NCI-H226 (cell line): ENCODE results near the gene LMAN2L.
"Not testable (repeated sequence)": the region's sequence is repeated elsewhere in the genome, so short reads cannot be mapped to it uniquely, and the experiment has no call there.

ENCODE experiments used
- DNase-seq: peaks from one replicate; pipeline ENCODE4 v3.0.0-alpha.2; 2015

The LMAN2L gene

DNA sequence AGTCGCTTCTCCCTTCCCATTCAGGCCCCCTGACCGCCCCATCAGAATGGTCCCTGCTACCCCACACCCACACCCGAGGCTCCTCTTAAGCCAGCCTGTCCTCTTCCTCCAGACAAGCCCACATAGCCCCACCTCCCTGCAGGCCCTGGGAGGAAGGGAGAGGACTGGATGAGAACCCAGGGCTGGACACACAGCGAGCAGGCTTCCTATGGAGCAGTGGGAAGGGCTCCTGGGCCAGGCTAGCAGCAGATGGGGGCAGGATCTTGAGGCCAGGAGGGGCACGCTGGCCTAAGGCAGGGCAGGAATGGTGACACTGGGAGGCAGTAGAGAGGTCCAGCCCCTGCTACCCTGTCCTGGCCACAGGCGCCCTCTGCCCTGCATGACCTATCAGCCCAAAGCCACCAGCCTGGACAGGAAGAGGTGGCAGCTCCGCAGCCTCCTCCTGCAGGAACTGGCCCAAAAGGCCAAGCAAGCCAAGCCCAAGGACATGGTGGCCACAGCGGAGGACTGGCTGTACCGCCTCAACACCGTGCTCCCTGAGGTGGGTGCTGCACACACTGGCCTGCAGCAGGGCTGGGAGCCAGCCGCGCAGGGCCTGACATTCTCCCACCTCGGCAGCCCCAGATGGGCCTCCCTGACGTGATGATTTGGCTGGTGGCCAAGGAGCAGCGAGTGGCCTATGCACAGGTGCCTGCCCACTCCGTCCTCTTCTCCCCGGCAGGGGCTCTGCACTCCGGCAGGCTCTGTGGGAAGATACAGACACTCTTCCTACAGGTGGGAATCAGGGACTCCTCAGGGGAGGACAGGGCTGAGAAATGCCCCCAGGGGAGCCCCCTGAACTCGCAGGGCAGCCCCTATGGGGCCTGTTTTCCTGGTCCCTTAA lies 54.0 kb downstream of the LMAN2L start:
- no peak for DNase-seq

DNA sequence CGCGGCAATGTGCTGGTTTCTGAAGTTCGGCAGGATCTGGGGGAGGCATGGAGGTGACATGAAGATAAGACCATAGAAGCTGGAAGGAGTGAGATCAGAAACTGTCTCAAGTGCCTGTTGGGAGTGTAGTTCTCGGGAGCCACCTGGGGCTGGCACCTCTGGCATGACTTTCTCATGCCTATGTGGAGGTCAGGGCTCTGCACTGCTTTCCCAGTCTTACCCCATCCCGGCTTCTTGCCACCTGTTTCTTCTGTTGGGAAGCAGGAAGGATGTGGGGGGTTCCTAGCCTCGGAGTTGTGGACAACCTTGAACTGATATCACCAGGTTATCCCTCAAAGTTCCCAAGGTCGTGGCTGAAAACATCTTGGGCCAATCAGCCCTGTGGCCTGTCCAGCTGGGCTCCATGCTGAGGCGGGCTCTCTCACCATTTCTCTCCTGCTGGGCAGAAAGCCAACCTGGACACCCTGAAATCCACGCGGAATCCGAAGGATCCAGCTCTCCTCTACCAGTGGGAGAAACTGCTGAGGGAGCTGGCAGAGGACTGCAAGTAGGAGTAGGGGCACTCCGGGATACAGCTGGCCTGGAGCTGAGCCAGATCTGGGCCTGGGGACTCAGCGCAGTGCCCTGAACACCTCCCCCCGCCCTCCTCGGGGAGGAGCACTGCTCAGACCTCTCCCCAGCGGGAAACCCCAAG lies 54.8 kb downstream of the LMAN2L start:
- no peak for DNase-seq

DNA sequence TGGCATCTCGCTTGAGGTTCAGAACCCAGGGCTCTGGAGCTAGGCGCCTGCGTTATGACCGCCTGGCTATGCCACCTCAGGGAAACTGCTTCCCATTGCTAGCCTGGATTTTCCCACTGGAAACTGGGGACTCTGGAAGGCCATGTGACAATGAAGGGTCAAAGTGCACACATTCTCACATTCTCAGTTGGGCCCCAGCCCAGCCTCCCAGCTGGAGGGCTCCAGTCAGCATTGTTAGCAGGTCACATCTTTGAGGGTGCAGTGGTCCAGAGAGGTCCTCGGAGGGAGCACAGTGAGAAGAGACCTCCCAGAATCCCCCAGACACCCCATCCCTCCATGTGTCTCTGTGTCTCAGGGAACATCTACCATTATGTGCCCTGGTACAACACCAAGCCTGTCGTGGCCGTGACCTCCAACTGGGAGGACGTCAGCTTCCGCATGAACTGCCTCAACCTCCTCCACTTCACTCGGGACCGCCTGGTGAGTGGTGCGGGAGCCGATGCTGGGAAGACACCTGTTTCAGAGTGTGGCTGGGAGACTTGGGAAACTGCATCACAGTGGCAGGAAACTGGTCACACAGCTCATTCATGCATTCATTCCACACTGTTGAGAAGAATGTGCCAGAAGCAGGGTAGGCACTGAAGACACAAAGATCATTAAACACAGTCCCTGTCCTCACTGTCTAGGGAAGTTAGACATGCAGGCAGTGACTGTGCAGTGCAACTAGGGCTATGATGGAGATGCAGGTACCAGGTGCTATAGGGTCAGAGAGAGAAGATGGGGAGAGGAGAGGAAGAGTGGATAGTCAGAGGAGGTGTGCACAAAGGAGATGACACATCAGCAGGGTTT lies 55.7 kb downstream of the LMAN2L start:
- DNase-seq, result no peak

DNA sequence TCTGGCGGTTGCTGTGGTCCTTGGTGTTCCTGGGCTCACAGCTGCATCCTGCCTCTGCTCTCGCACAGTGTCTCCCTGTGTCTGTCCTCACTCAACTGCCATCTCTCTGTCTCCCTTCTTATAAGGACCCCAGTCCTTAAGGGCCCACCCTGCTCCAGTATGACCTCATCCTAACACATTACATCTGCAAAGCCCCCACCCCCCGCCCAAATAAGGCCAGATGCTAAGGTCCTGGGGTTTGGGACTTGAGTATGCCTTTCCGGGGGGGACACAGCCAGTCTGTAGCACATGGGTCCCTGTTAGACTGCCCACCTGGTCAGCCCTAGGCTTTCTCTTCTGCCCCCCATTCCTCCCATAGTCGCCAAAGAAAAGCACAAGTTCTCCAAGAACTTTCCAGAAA lies 56.6 kb downstream of the LMAN2L start:
- no peak for DNase-seq

DNA sequence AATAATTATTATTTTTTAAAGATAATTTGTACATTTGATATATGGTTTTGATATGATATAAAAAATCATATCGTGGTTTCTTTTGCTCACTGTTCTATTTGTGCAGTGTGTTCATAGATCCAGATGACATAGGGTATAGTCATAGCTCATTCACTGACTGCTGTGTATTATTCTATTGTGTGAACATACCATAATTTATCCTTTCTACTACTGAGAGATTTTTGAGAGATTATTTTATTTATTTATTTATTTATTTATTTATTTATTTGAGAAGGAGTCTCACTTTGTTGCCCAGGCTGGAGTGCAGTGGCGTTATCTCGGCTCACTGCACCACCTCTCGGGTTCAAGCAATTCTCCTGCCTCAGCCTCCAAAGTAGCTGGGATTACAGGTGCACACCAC lies 58.3 kb downstream of the LMAN2L start:
- DNase-seq, result no peak

DNA sequence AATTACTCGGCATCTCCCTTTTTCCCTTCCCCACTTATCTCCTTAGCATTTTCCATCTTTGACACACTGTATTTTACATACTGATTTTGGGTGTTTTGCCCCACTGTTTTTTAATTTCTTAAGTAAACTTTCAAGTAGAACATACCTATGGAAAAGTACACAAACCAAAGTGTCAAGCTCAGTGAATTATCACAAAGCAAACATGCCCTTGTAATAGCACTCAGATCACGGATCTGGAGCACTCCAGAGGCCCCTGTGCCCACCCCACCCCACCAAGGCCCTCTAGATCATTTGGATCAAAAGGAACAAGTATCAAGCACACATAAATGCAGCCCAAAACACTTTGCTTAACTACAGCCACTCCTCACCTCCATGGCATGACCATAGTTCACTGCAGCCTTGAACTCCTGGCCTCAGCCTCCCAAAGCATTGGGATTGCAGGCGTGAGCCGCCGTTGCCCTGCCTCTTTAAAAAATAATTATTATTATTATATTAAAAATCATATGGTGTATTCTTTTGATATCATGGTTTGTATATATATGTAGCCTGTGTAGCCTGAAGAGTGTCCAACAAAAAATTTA lies 59.2 kb downstream of the LMAN2L start:
- no peak for DNase-seq

DNA sequence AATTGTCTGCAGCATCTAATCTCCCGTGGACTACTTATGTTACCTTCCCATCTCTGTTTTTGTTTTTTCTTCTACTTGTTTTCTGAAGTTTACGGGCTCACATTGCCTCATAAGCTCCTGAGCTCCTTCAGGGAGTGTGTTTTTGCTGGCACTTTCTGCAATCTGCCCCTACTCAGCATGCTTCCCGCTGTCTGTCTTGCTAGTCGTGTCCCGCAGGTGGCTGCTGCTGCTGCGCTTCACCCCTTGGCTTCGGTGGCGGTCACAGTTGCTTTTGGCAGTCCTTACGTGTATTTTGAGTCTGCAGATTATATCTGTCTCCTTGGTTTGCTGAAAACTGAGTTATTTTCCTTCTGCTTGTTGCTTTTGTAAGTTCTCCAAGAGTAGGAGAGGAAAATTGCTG lies 60.0 kb downstream of the LMAN2L start:
- DNase-seq, result no peak

DNA sequence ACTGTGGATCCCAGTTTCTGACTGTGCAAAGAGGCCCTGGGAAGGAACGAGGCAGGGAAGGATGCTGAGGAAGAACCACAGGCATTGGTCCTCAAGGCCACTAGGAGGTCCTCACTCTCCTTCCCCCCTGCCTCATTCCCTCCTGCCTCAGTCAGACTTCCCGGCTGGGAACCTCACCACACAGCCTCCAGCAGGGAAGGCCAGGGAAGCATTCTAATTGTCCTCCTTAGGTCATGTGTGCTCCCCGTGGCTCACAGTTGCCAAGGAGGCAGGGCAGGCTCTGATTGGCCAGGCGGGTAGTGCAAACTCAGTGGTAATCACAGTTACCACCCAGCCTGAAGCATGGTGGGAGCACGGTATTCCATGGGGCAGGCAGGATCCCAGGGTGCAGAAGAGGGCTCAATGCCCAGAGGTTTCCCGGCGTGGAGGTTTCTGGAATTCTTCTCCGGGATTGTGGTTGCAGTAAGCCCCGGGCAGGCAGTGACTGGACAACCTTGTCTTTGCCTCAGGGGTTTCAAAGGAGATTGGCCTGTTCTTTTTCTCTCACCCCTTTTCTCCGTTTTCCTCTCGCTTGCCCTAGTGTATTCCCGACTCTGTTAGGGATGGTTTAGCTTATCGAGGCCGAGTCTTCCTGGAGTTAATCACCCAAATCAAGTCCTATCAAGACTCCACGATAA lies 70.2 kb downstream of the LMAN2L start:
- no peak for DNase-seq

DNA sequence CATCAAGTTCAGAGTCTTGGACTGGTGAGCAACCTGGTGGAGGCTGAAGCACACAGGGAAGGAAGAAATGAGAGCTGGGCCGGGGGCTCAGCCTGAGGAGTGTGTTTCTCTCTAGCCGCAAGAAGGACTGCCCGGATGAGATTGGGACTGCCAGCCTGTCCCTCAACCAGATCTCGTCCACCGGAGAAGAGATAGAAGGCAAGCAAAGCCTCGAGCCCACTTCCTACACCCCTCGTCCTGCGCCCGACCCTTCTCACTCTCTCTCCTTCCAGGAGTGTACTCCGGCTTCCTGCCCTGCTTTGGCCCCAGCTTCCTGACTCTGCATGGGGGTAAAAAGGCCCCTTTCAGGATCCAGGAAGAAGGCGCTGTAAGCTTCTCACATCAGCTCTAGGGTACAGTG lies 71.1 kb downstream of the LMAN2L start:
- DNase-seq, result no peak

DNA sequence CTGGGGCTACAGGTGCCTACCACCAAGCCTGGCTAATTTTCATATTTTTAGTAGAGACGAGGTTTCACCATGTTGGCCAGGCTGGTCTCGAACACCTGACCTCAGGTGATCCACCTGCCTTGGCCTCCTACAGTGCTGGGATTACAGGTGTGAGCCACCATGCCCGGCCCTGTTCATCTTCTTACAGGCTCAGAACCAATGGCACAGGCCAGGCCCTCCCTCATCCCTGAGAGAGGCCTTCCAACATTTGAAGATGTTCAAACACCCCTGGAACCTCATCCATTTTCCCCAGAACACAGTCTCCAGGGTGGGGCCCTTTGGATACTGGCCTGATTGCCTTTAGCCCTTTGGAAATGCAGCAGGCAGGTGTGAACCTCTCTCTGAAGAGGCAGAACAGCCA lies 74.1 kb downstream of the LMAN2L start:
- DNase-seq, result not testable (repeated sequence)

DNA sequence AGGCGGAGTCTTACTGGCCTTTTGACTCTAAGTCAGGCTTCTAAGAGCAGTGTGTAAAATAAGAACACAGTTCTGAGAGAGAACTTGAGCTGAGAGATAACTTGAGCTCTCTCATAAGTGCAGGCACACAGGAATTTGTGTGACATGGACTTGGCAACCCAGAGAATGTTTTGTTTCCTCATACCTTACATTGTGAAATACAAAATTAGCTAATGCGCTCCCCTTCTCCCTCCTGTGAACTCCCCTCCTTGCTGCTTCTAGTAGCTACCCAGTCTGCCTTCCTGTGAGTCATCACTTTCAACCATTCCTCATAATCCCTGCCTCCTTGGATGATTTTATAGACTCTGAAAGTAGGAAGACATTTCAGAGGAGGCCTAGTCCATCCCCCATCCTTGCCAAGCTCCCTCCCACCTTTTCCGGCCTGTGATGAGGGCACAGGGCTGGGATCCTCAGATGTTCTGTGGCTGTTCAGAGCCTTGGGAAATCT lies 74.7 kb downstream of the LMAN2L start:
- peak; percentile 100 for DNase-seq

DNA sequence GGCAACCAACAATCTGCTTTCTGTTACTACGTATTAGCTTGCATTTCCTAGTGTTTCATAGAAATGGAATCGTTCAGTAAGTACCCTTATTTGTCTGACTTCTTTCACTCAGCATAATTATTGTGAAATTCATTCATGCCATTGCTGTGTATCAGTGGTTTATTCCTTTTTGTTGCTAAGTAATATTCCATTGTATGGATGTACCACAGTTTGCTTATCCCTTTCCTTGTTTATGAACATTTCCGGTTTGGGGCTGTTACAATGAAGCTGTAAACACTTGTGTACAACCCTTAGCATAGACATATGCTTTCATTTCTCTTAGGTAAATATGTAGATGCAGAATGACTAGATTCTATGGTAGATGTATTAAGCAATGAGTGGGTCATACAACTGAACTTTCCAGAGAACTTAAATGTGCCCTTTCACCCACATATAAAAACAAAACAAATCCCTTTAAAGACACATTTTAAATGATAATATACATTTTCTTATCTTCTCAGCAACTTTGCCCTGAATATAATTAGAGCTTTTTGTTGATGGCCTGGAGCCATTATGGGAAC lies 75.4 kb downstream of the LMAN2L start:
- DNase-seq, result no peak

DNA sequence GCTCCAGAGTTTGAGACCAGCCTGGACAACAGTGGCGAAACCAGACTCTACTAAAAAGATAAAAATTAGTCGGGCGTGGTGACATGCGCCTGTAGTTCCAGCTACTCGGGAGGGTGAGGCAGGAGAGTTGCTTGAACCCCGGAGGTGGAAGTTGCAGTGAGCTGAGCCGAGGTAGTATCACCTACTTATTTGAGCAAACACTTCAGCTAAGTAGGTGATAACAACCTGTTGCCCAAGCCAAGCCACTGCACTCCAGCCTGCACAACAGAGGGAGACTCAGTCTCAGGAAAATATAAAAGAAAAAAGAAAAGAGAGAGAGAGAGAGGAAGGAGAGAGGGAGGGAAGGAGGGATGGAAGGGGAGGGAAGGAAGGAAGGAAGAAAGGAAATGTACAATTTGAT lies 76.0 kb downstream of the LMAN2L start:
- no peak for DNase-seq

DNA sequence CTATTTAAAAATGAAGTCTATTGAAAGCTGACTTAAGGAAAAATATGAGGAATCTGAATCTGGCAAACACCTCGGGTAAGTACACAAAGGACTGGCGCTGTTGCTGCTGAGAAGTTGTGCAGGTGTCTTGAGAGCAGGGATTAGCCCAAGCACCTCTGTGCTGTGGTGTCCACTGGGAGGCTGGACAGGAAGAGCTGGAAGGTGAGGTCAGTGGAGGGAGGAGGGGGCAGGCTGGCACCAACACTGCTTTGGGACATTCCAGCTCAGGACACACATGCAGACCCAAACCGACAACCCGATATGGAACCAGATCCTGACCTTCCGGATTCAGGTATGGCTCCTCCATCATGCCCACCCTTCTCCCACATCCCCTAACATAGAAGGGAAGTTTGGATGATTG lies 76.7 kb downstream of the LMAN2L start:
- no peak for DNase-seq

DNA sequence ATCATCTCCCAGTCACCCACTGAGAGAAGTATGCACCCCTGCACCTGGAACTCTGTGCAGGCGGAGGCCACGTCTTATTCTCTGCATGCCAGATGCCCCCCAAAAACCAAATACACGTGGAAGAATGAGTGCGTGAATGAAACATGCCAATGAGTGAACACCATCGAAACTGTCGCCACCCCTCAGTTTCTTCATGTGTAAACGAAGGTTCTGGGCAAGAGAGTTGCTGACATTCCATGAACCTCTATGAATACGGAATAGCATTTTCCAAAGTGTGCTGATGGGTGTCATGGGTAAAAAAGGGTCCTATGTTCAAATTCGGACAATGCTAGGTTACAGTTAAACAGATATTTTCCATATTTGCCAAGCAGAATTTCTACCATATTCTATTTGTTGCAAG lies 77.5 kb downstream of the LMAN2L start:
- DNase-seq, result no peak

DNA sequence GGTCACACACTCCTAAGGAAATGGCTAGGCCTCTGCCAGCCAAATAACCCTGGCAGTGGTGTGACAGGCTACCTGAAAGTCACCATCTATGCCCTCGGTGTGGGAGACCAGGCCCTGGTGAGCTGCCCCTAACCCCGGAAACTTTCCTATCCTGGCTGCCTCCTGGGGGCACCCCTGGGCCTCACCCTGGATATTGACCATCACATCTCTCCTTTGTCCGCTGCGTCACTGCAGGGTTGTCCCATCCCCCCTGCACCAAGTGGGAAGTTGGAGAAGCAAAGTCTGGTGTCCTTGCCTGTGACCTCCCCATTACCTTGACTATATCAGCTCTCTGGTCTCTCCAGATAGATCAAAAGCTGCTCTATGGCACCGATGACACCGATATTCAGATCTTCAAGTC lies 78.5 kb downstream of the LMAN2L start:
- DNase-seq, result no peak

DNA sequence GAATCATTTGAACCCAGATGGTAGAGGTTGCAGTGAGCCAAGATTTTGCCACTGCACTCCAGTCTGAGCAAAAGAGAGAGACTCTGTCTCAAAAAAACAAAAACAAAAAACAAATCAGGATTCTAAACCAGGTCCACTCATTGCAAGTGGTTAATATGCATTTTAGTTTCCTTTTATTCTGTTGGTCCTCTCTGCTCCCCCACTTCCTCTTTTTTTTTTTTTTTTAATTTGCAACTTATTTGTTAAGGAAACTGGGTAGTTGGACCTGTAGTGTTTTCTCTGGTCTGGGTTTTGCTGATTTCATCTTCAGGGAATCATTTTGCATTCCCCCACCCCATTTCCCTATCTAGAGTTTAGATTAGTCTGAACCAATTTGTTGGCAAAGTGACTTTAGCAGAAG lies 83.3 kb downstream of the LMAN2L start:
- no peak for DNase-seq
